Measurements from ENCODE around the gene SCNN1G. TPM values are rescaled to one million over a fixed set of nuclear protein-coding genes. Genes with fewer than 3 reads are reported as not detected.
A peak's percentile ranks its signal among the peaks of the same experiment; 100 is the strongest.

The SCNN1G gene
- total RNA-seq, 2 experiments from 2014 or later, result not detected

- ATAC-seq, result peak; percentile 100
- intact Hi-C loops (cut with micrococcal nuclease), result loop anchor here (5.0 kb wide), 1 partner anchor 250 kb away; no protein-coding TSS in a partner anchor
- peak; percentile 82 for DNase-seq
- ChIA-PET CTCF (interaction anchor here (1.2 to 8.5 kb wide), 4 partner anchors 8 to 253 kb away, joined by 3 to 113 read pairs (median 6); no protein-coding TSS in a partner anchor), POLR2A (no interaction called here)
- H3K4me1 Mint-ChIP-seq (ENCODE audit: low read depth), result peaks cover 7% of the 10 kb centered on the region
- H3K9me3 Mint-ChIP-seq, result no peaks in the 10 kb centered on the region
- peak overlapping the region; percentile 22 for H3K4me3 Mint-ChIP-seq
- H3K36me3 Mint-ChIP-seq (ENCODE audit: low read depth), result no peaks in the 10 kb centered on the region
- H3K27me3 Mint-ChIP-seq, result peaks cover 49% of the 10 kb centered on the region
- no peak overlapping the region for H3K27ac Mint-ChIP-seq
- peak; percentile 90 for TF ChIP-seq CTCF (IDR thresholded peaks at IDR 0.05)
Observed at GRCh38 chr16:23182206-23182678, 303 bp upstream of the SCNN1G start.

GRCh38 chr16:23183543-23183862, 958 bp downstream of the SCNN1G start:
- CTCF ChIA-PET, result interaction anchor here (0.6 to 8.5 kb wide), 11 partner anchors 8 to 1599 kb away, joined by 3 to 113 read pairs (median 3); no protein-coding TSS in a partner anchor
- peaks cover 7% of the 10 kb centered on the region for H3K4me1 Mint-ChIP-seq (ENCODE audit: low read depth)
- H3K36me3 Mint-ChIP-seq (ENCODE audit: low read depth), result no peaks in the 10 kb centered on the region
- H3K9me3 Mint-ChIP-seq, result no peaks in the 10 kb centered on the region
- no peak for TF ChIP-seq CTCF (IDR thresholded peaks at IDR 0.05)
- DNase-seq, result no peak
- intact Hi-C loops (cut with micrococcal nuclease), result loop anchor here (5.0 kb wide), 1 partner anchor 249 kb away; no protein-coding TSS in a partner anchor
- no peak overlapping the region for H3K4me3 Mint-ChIP-seq
- no peak for ATAC-seq
- POLR2A ChIA-PET, result no interaction called here
- peaks cover 48% of the 10 kb centered on the region for H3K27me3 Mint-ChIP-seq
- H3K27ac Mint-ChIP-seq, result no peak overlapping the region

GRCh38 chr16:23185656-23186055, 3.1 kb downstream of the SCNN1G start:
- no peak for ATAC-seq
- Mint-ChIP-seq H3K27me3 (peaks cover 40% of the 10 kb centered on the region), H3K4me3 (no peak overlapping the region), H3K4me1 (ENCODE audit: low read depth) (peaks cover 7% of the 10 kb centered on the region), H3K9me3 (no peaks in the 10 kb centered on the region), H3K27ac (no peak overlapping the region), H3K36me3 (ENCODE audit: low read depth) (no peaks in the 10 kb centered on the region)
- CTCF ChIA-PET, result interaction anchor here (8.5 kb wide), 1 partner anchor 250 kb away, joined by 113 read pairs; no protein-coding TSS in a partner anchor
- intact Hi-C loops (cut with micrococcal nuclease), result no loop called here
- TF ChIP-seq CTCF (IDR thresholded peaks at IDR 0.05), result no peak
- POLR2A ChIA-PET, result no interaction called here
- DNase-seq, result no peak

GRCh38 chr16:23186171-23186570, 3.6 kb downstream of the SCNN1G start:
- DNase-seq, result no peak
- ChIA-PET CTCF (interaction anchor here (8.5 kb wide), 1 partner anchor 249 kb away, joined by 113 read pairs; no protein-coding TSS in a partner anchor), POLR2A (no interaction called here)
- Mint-ChIP-seq H3K9me3 (no peaks in the 10 kb centered on the region), H3K4me3 (no peak overlapping the region), H3K27ac (no peak overlapping the region), H3K27me3 (peaks cover 36% of the 10 kb centered on the region), H3K4me1 (ENCODE audit: low read depth) (peaks cover 7% of the 10 kb centered on the region), H3K36me3 (ENCODE audit: low read depth) (no peaks in the 10 kb centered on the region)
- intact Hi-C loops (cut with micrococcal nuclease), result no loop called here
- ATAC-seq, result no peak
- TF ChIP-seq CTCF (IDR thresholded peaks at IDR 0.05), result no peak

GRCh38 chr16:23187341-23187740, 4.8 kb downstream of the SCNN1G start:
- ChIA-PET POLR2A (no interaction called here), CTCF (interaction anchor here (8.5 kb wide), 1 partner anchor 248 kb away, joined by 113 read pairs; no protein-coding TSS in a partner anchor)
- Mint-ChIP-seq H3K4me3 (no peak overlapping the region), H3K27me3 (peaks cover 25% of the 10 kb centered on the region), H3K36me3 (ENCODE audit: low read depth) (no peaks in the 10 kb centered on the region), H3K4me1 (ENCODE audit: low read depth) (no peaks in the 10 kb centered on the region), H3K9me3 (no peaks in the 10 kb centered on the region), H3K27ac (no peak overlapping the region)
- ATAC-seq (no peak), DNase-seq (no peak)
- TF ChIP-seq CTCF (IDR thresholded peaks at IDR 0.05), result no peak
- intact Hi-C loops (cut with micrococcal nuclease), result no loop called here
